Activated T-helper 9 cell treated with anti-CD3 and anti-CD28 coated beads, Interleukin-2, amount 50 U/mL, for 16 hours (primary cell): ENCODE measurements around the gene ZEB1.
A peak's percentile ranks its signal among the peaks of the same experiment; 100 is the strongest.

Experiments
- DNase-seq: peaks from one replicate; pipeline ENCODE4 v3.0.0-alpha.2; 2020; ENCODE audit warnings: low read depth

Gene ZEB1

GRCh38 chr10:31318854-31319601, at the start of gene ZEB1:
TSS of gene ZEB1 (plus strand) at chr10:31319216. CDS start at chr10:31319235, 19 bp downstream.
- peak; percentile 87 for DNase-seq

DNA sequence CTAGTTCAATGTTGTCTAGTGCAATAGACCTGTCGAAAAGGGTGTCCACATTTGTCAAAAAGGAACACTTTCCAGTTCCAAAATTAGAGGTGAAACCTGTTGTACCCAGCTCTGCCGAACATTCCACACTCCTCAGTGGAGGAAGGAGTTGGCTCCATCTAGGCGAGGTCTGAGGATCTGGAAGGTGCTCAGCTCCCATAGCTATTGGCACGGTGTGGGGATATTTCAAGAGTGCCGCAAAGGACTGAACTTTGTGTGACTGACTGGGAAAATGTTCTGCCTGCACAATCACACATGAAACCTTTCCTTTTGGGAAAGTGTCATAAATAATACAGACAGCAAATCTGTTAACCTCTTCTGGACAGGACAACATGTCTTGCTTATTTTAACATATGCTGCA, 48.1 kb upstream of the ZEB1 start:
- DNase-seq: no peak

- DNase-seq: no peak
Measured at GRCh38 chr10:31272841-31273240, 46.2 kb upstream of the ZEB1 start.

DNA sequence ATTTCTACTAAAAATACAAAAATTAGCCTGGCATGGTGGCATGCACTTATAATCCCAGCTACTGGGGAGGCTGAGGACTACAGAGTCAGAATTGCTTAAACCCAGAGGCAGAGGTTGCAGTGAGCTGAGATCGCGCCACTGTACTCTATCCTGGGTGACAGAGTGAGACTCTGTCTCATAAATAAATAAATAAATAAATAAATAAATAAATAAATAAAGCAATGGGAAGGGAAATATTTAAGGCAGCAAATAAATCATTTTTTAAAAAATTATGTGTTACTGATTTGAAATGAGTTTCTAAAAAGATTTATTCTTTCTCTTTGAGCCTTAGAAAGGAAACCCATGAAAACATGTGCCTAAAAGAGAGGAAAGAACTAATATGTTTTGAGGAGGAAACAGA, 45.2 kb upstream of the ZEB1 start:
- no peak for DNase-seq

DNA sequence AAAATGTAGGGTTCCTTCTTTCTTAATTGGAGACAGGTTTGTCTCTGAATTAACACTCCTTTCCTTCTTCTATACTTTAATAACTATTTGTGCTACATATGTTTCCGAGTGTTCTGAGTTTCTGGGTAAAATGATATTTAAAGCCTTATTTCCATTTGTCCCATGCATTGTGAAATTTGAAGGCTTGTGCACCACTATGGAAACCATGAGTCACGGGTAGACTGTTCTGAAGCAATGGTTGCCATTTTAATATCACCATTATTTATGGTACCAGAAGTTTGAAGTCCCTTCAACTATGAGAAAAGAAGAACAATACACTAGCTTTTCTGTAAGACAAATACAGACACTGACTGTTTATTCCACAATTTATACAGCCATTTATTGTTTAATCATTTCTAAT, 44.7 kb upstream of the ZEB1 start:
- no peak for DNase-seq

GRCh38 chr10:31278279-31278941, 40.6 kb upstream of the ZEB1 start:
- no peak for DNase-seq

DNA sequence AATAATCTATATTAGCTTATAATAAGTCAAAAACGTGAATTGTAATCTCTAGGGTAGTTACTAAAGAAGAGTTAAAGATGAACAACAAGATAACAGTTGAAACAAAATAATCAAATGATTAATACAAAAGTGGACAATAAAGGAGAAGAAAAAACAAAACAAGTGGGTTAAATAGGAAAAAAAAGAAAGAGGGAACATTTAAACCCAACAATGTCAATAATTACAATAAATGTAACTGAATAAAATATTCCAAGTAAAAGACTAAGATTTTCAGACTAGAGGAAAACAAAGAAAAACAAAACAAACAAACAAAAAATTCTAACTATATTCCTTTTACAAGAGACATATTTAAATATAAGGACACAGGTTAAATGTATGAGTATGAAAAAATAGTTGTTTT, 38.0 kb upstream of the ZEB1 start:
- DNase-seq: no peak

GRCh38 chr10:31288001-31288400, 31.0 kb upstream of the ZEB1 start:
- no peak for DNase-seq

GRCh38 chr10:31288962-31289361, 30.1 kb upstream of the ZEB1 start:
- DNase-seq: no peak

DNA sequence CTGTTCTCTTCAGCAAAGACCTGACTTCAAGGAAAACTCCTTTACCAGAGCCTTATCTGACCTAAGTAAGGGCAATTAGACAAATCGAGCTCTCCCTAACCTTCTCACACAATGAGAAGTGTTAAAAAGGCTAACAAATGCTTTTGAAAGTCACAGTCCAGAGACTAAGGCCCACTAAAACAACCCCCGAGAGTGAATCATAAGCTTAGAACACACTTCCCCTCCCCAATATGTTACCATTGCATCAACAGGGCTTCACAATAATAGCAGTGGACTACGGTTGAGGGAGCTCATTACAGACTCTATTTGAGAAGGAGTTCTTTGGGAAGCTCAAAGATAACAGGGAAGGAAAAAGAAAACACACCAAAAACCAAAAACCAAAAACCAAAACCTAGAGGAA, 28.6 kb upstream of the ZEB1 start:
- DNase-seq: no peak

DNA sequence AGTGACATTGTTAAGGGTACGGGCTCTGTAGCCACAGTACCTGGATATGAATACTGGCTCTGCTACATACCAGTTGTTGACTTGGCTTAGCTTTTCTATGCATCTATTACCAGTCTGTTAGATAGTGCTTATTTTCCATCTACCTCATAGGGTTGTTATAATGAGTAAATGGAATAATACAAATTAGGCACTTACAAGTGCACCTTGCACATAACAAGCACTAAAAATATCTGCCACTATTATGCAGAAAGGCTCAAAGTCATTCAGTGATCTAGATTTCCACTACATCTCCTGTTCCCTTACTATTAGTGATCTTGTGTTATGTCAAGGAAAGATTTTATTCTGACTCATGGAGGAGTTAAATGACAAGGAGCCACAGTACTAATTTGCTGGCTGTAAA, 27.9 kb upstream of the ZEB1 start:
- DNase-seq: no peak

DNA sequence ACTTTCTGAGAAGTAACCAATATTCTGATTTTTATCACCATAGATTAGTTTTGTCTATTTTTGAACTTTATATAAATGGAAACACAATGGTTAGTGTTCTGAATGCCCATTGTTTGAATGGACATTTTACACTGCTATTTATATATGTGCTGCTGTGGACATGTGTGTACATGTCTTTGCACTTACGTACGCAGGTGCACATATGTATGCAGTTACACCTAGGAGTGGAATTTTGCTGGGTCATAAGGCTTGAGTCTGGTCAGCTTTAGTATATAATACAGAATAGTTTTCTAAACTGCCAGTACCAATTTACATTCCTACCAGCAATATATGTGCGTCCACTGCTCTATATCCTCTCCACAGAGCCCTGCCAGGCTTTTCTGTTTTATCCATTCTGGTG, 24.5 kb upstream of the ZEB1 start:
- no peak for DNase-seq

- no peak for DNase-seq
Measured at GRCh38 chr10:31296754-31297153, 22.3 kb upstream of the ZEB1 start.

DNA sequence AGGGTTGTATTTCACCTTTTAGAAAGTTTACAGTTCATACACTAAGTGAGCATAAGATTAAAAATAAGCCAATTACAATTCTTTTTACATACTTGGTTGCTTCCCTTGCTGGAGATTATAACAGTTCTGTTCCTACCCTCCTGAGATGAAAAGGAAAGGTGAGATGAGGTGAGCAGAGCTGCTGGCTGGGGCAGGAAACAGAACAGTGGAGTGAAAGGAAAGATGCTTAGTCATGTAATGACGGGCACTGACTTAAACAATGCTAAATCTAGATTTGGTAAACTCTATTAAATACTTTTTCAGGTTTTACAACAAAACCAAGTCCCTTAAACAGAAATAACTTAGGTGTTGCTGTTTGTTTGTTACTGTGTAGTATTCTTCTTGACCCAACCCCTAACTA, 19.9 kb upstream of the ZEB1 start:
- DNase-seq: no peak

DNA sequence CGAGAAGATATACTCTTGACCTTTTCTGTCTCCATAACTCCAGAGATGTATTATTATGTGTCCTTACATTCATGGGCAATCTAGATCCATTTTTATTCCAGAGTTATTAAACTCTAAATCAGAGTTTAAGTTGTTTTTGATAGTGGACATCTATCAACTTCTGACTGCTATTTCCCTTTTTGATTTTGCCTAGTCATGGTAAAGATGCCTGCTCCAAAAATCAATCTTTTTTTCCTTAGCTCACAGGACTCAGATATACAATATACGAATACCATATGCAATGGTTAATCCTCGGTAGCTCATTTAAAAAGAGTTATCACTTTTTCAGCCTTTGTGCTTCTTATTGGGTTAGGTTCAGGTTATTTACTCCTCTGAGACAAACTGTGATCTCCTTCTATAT, 15.8 kb upstream of the ZEB1 start:
- DNase-seq: no peak

DNA sequence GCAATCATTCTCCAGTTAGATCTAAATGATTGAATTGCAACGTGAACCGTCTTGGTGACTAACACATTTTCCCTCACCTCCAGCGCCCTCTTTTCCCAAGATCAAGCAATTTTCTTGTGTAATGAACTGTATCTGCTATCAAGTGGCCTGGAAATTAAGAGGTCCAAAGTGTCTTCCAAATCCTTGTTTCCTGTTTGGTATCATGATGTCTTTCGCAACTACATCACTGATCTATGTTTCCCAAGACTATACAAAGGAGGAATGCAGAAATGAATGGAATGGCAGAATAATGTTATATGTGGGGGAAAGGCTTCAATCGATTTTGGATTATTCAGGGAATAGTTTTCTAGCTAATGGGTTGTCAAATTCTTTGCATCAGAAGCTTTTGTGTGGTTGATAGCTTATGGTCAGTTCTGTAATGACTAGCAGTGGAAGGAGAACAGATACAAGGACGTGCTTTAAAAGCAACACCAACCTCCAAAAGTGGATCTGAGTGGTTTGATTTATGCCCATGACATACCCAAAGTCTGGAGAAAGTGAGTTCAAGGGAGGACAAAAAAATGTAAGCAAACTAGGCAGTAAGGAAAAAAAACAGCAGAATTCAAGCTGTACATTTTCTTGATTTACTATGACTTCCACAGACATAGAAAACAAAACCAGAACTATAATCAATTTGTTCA, 14.6 kb upstream of the ZEB1 start:
- DNase-seq: no peak

DNA sequence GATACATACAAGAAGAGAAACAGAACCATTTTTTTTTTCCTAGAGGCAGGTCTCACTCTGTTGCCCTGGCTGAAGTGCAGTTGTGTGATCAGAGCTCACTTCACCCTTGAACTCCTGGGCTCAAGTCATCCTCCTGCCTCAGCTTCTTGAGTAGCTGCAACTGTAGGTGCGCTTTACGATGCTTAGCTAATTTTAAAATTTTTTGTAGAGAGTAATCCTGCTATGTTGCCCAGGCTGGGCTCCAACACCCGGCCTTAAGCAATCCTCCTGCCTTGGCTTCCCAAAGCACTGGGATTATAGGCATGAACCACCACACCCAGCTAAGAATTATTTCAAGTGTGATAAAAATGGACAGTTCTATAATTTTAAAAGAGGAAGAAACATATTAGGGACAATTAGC, 5.6 kb upstream of the ZEB1 start:
- DNase-seq: no peak

DNA sequence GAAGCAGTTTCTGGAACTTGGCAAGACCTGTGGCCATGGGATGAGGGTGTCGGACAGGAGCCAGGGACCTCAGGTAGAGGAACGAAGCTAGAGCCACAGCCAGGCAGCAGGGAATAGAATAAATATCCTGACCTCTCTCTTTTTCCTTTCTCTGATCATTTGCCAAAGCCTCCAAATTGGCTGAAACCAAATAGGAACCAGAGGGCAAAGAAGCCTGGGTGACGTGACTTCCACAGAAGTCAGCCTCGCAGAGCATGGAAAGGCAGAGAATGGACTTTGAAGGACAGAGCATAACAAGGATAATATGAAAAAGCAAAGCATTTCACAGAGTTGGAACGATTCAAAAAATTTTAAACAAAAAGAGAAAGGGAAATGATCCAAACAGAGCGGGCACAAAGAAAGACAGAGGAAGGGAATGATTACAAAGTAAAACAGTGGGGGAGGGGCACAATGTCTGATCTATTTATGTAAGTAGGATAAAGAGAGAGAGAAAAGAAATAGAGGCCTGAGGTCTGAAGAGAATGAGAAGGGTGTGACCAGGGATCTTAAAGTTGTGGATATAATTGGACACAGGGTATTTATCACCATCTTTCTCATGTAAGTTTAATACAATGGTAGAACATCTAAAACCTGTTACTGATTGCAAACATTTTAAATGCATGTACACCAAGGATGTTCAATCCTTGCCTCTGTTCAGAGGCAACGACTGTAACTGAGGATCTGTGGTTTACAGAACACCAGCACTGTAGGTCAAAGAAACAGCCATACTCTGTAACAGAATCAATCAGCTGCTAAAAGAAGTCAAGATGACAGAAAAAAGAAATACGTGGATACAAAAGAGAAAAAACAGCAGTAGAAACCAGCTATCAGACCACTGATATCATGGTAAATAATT, 4.5 kb upstream of the ZEB1 start:
- DNase-seq: no peak

- DNase-seq: no peak
Measured at GRCh38 chr10:31315453-31315852, 3.6 kb upstream of the ZEB1 start.

DNA sequence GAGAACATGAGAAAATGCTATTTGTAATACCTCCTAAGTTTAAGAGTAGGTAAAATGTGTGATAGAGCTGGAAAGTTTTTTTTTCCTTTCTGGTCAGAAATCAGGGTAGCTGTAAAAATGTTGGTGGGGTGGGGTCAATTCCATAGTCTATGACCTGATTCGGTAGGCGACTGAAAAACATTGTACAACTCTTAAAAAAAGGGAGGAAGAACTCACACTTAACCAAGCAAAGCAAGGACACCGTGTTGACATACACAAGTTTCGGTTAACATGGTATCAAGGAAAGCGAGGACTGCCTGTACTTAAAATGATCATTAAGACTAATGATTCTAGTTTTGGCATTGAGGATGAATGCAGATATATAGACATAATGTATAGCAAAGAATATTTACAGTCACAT, 1.8 kb upstream of the ZEB1 start:
- DNase-seq: no peak

DNA sequence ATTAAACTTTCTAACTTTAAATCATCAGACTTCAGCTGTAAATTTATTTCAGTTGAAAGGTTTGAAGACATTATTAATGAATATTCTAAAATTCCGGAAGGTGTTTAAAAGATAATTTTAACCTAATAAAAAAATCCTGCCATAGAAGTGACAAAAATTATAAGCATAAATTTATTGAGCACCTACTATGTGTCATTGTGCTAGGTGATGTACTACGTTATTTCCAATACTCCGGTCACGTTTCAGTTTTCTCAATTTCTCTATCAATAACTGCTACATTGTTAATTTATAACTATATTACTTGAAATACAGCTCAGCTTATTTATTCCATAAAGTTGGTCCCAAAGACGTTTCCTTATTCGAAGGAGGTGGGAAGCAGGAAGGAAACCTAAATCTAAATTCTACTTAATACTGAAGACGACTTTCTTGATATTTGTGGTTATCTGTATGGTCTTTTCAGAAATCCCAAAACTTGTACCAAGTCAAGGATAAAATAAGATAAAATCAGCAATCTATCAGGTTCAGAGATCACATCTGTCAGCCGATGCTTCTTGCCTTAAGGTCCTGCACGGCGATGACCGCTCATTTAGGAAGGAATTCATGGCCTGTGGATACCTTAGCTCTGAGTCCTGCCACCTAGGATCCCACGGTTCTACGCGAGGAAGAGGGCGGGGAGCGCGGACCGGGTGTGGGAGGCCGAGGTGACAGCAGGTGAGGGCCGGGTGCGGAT, 1.2 kb upstream of the ZEB1 start:
- DNase-seq: peak; percentile 71
